SIG-M5 treated with dmso at 0.1 percent for 504 hours (cell line): ENCODE results near the gene PRKCB.

Experiments used
- DNase-seq: peaks from one replicate; lab custom pipeline; 2025; ENCODE audit not compliant: unreplicated experiment; lab: John Stamatoyannopoulos, UW

PRKCB gene

GRCh38 chr16:23962001-23962400, 126.2 kb downstream of the PRKCB start:
- no peak for DNase-seq

- no peak for DNase-seq
Measured at GRCh38 chr16:23964136-23964535, 128.4 kb downstream of the PRKCB start.

DNA sequence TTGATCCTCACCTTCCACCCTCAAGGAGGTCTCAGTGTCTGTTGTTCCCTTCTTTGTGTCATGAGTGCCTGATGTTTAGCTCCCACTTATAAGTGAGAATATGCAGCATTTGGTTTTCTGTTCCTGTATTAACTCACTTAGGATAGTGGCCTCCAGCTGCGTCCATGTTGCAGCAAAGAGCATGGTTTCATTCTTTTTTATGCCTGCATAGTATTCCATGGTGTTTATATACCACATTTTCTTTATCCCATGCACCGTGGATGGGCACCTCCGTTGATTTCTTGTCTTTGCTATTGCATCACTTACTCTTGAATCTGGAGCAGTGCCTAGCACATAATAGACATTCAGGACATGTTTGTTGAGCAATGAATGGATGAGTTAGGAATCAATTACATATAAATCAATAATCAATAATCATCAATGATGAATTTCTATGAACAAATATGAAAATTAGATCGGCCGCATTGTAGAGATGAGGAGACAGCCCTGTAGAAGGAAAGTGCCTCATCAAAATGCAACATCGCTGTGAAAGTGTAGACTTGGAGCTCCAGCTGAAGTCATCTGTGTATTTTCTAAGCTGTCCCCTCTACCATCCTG, 129.5 kb downstream of the PRKCB start:
- no peak for DNase-seq

- no peak for DNase-seq
Measured at GRCh38 chr16:23966597-23967394, 131.0 kb downstream of the PRKCB start.

- DNase-seq, result no peak
Measured at GRCh38 chr16:23967775-23968174, 132.0 kb downstream of the PRKCB start.

GRCh38 chr16:23968176-23968575, 132.4 kb downstream of the PRKCB start:
- DNase-seq, result no peak

DNA sequence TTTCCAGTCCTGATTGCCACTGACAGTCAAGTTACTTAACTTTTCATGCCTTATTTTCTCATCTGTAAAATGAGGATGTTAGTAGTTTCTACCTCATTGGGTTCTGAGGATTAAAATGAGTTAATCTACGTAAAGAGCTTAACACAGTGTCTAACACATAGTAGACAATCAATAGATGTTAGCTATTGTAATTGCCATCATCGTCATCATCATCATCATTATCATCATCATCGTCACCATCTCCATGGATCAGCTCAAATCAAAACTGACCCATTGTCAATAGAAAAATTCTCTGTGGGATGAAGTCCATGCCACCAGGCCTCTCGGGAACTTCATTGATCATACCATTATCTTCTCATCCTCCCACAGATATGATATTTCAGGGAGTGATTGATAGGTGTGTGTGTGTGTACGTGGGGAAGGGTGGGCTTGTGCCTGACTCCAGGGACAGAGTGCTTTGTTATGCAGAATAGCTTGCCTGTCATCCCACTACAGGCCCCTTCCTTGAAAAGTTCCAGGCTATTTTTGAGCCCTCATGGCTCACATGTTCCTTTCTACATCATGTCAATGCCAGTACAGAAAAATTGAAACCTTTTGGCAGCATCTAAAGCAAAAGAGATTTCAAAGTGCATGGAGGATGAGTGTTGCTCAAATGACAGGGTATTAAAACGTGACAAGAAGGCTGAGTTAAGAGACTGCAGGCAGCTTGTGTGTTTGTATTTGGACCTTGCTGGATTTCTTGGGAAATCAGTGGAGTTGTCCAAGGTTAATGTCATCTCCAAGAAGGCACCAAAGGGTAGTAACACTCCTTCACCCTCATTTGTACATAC, 133.9 kb downstream of the PRKCB start:
- no peak for DNase-seq

DNA sequence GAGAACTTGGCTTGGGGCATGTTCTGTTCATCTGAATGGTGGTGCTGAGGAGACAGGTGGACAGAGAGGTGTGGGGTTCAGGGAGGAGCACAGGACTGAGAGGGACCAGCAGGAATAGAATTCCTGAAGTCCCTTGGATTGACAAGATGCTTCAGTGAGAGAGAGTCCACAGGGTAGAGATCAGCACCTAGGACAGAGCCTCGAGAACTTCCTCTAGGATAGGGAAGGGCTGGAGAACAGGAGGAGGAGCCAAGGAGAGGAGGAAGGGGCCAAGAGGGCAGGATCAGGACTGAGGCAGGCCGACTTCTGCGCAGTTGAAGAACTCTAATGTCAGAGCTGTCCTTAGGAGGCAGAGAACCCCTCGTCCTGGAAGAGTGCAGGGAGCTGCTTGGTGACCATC, 138.4 kb downstream of the PRKCB start:
- DNase-seq, result no peak

DNA sequence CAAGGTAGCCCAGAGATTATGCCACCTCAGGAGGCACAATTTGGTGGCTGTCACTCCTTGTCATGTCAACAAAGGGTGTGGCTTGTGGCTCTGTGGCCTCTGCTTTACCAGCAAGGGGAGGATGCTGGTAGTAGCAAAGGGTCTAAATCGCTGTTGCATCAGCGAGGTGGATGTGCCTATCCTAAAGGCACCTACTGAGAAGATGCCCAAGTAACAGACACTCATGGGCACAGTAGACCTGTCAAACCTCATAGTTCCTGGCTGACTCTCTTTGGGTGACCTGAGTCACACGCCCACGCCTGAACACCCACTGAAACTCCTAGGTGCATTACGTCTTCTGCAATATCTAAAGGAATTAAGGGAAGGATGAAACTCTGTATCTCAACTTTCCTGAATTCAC, 139.5 kb downstream of the PRKCB start:
- no peak for DNase-seq

GRCh38 chr16:23976091-23976490, 140.3 kb downstream of the PRKCB start:
- no peak for DNase-seq

DNA sequence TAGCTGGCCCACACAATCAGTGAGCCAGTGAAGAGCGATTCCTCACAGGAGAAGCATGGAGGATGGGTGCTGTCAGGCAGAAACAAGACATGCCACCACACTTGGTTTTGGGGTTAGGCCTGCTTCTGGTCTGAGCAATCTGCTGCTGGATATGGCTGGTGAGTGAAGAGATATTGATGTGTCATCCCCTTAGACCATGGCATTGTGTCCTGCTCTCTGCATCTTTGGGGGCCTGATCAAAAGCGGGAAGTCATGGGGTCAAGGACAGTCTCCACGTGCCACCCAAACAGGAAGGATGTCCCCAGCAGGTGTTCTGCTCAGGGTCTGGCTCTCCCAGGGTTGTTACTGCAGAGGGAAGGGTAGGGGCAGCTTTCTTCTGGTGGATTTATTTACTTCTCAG, 140.7 kb downstream of the PRKCB start:
- DNase-seq, result no peak

GRCh38 chr16:23979441-23979840, 143.7 kb downstream of the PRKCB start:
- DNase-seq, result no peak

GRCh38 chr16:23979982-23980381, 144.2 kb downstream of the PRKCB start:
- no peak for DNase-seq

DNA sequence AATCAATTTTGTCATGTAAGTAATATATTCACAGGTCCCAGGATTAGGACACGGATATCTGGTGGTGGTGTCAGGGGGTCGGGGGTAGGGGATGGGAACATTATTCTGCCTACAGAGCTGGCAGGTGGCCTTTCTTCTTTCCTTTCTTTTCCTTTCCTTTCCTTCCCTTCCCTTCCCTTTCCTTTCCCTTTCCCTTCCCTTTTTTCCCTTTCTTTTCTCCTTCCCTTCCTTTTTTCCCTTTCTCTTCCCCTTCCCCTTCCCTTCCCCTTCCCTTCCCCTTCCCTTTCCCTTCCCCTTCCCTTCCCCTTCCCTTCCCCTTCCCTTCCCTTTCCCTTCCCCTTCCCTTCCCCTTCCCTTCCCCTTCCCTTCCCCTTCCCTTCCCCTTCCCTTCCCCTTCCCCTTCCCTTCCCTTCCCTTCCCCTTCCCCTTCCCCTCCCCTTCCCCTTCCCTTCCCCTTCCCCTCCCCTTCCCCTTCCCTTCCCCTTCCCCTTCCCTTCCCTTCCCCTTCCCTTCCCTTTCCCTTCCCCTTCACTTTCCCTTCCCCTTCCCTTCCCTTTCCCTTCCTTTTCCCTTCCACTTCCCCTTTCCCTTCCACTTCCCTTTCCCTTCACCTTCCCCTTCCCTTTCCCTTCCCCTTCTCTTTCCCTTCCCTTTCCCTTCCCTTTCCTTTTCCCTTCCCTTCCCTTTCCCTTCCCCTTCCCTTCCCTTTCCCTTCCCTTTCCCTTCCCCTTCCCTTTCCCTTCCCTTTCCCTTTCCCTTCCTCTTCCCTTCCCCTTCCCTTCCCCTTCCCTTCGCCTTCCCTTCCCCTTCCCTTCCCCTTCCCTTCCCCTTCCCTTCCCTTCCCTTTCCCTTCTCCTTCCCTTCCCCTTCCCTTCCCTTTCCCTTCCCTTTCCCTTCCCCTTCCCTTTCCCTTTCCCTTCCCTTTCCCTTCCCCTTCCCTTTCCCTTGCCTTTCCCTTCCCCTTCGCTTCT, 145.9 kb downstream of the PRKCB start:
- no peak for DNase-seq

GRCh38 chr16:23986455-23986854, 150.7 kb downstream of the PRKCB start:
- DNase-seq, result no peak

GRCh38 chr16:23987443-23987842, 151.7 kb downstream of the PRKCB start:
- DNase-seq, result no peak

- no peak for DNase-seq
Measured at GRCh38 chr16:23990507-23990906, 154.7 kb downstream of the PRKCB start.

- DNase-seq, result no peak
Measured at GRCh38 chr16:23991066-23991465, 155.3 kb downstream of the PRKCB start.

DNA sequence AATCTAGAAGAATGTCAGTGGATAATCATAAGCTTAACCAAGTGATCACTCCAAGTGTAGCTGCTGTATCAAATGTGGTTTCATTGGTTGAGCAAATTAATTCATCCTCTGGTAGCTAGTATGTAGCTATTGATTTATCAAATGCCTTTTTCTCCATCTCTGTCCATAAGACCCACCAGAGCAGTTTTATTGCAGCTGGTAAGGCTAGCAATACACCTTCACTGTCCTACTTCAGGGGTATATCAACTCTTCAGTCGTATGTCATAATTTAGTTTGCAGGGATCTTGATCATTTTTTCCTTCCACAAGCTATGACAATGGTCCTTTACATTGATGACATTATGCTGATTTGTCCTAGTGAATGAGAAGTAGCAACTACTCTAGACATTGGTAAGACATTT, 158.8 kb downstream of the PRKCB start:
- no peak for DNase-seq

- DNase-seq, result no peak
Measured at GRCh38 chr16:23996258-23996955, 160.6 kb downstream of the PRKCB start.
